ENCODE data around the gene INO80C. TPM values are rescaled to one million over a fixed set of nuclear protein-coding genes. Genes with fewer than 3 reads are reported as not detected.

INO80C gene
- total RNA-seq, 1 donor from 2014 or later, result 33.8 TPM

DNA sequence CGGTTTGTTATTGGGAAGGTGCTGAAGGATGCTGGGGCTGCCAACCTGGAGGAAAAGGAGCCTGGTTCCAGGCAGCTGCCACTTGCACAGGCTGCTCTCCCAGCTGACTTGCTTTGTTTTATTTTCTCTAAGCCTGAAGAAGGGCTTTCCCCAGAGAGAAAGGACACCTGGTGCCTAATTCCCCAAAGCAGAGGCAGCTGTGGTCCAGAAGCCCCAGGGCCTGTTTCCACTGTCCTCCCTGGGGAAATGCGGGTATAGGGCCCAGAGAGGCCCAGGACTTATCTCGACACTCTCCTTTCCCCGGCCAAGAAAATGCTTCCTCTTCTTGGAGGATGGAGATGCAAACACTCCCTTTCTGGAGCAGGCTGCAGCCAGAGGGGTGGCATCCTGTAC, 30.1 kb downstream of the INO80C start:
- H3K4me1 Mint-ChIP-seq, result no peaks in the 10 kb centered on the region
- TF ChIP-seq, protein P1, sequence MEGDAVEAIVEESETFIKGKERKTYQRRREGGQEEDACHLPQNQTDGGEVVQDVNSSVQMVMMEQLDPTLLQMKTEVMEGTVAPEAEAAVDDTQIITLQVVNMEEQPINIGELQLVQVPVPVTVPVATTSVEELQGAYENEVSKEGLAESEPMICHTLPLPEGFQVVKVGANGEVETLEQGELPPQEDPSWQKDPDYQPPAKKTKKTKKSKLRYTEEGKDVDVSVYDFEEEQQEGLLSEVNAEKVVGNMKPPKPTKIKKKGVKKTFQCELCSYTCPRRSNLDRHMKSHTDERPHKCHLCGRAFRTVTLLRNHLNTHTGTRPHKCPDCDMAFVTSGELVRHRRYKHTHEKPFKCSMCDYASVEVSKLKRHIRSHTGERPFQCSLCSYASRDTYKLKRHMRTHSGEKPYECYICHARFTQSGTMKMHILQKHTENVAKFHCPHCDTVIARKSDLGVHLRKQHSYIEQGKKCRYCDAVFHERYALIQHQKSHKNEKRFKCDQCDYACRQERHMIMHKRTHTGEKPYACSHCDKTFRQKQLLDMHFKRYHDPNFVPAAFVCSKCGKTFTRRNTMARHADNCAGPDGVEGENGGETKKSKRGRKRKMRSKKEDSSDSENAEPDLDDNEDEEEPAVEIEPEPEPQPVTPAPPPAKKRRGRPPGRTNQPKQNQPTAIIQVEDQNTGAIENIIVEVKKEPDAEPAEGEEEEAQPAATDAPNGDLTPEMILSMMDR (conservative IDR thresholded peaks at IDR 0.05), result no peak
- no peak overlapping the region for H3K4me3 Mint-ChIP-seq
- H3K27ac Mint-ChIP-seq (ENCODE audit: unreplicated experiment), result peak overlapping the region; percentile 83
- peaks cover 17% of the 10 kb centered on the region for H3K36me3 Mint-ChIP-seq (ENCODE audit: low read depth)
- H3K27me3 Mint-ChIP-seq (ENCODE audit: low read depth), result no peaks in the 10 kb centered on the region
- H3K9me3 Mint-ChIP-seq, result no peaks in the 10 kb centered on the region
- no peak for DNase-seq (ENCODE audit: low read depth, low spot score)

DNA sequence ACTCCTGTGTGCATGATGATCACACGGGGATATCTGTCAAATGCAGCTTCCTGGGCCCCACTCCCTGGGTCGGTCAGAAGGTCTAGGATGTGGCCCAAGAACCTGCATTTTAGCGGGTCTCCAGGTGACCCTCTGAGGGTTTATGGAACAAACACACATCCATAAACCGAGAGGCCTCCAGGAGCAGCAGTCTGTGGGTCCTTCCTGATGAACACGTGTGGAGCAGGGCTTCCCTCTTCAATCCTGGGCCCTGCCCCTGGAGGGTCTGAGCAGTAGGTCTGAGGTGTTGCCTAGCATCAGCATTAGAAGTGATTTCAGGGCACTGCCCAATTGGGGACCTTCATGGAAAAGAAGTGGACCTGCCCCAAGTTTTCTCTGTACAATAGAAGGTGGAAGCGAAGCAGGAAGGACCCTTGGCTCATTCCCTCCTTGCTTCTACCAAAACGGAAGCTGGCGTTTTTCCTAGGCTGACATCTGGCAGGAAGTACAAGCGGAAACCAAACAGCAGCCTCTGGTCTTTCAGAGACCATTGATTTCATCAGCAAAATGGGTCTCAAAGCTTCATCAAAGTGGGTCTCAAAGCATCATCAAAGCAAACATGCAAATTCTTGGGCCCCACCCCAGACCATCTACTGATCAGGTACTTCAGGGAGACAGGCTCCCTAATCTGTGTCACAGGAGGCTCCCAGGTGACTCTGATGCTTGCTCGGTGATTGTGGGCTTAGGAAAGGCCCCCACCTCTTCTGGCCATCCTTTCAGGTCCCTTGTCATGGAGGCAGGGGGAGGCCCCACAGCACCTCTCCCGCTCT, 30.7 kb downstream of the INO80C start:
- DNase-seq (ENCODE audit: low read depth, low spot score), result no peak
- Mint-ChIP-seq H3K27me3 (ENCODE audit: low read depth) (no peaks in the 10 kb centered on the region), H3K36me3 (ENCODE audit: low read depth) (peaks cover 17% of the 10 kb centered on the region), H3K27ac (ENCODE audit: unreplicated experiment) (no peak overlapping the region), H3K4me1 (no peaks in the 10 kb centered on the region), H3K9me3 (no peaks in the 10 kb centered on the region), H3K4me3 (no peak overlapping the region)
- TF ChIP-seq, protein P1 (conservative IDR thresholded peaks at IDR 0.05), result no peak

DNA sequence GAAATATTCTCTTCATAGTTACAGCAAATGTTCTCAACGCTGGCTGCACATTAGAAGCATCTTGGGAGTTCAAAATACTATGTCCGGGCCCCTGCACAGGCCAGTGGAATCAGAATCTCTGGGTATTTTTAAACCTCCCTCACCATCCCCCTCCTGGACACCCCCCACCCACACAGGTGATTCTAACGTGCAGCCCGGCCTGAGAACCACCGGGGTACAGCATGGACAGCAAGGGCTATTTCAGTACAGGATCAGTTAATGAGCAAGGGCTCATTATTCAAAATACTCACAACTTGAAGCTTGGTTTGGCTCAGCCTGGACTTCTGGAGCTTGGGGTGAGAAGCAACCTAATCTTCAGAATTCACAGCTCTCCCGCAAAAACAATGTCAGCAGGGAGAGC, 31.4 kb downstream of the INO80C start:
- H3K27me3 Mint-ChIP-seq (ENCODE audit: low read depth), result no peaks in the 10 kb centered on the region
- H3K27ac Mint-ChIP-seq (ENCODE audit: unreplicated experiment), result no peak overlapping the region
- H3K9me3 Mint-ChIP-seq, result no peaks in the 10 kb centered on the region
- no peaks in the 10 kb centered on the region for H3K4me1 Mint-ChIP-seq
- peaks cover 17% of the 10 kb centered on the region for H3K36me3 Mint-ChIP-seq (ENCODE audit: low read depth)
- no peak for DNase-seq (ENCODE audit: low read depth, low spot score)
- TF ChIP-seq, protein P1 (conservative IDR thresholded peaks at IDR 0.05), result no peak
- H3K4me3 Mint-ChIP-seq, result no peak overlapping the region

DNA sequence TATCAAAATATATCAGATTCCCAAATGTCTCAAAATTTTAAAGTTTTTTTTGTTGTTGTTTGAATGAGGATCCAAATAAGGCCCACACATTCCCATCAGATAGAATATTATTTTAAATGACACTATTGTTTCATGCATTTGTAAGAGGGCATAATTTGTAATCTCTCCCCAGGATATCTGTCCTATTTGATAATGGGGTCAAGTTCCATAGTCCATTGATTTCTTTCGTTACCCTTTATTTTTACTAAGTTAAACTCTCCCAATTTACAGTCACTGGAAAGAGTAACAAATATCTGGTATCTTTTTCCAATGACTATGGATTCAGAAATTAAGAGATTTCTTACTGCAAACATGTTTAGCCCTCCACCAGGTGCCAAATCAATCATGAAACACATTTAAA, 32.4 kb downstream of the INO80C start:
- TF ChIP-seq, protein P1 (conservative IDR thresholded peaks at IDR 0.05), result no peak
- Mint-ChIP-seq H3K9me3 (no peaks in the 10 kb centered on the region), H3K4me3 (no peak overlapping the region), H3K27ac (ENCODE audit: unreplicated experiment) (no peak overlapping the region), H3K4me1 (no peaks in the 10 kb centered on the region), H3K36me3 (ENCODE audit: low read depth) (peaks cover 14% of the 10 kb centered on the region), H3K27me3 (ENCODE audit: low read depth) (no peaks in the 10 kb centered on the region)
- DNase-seq (ENCODE audit: low read depth, low spot score), result no peak

DNA sequence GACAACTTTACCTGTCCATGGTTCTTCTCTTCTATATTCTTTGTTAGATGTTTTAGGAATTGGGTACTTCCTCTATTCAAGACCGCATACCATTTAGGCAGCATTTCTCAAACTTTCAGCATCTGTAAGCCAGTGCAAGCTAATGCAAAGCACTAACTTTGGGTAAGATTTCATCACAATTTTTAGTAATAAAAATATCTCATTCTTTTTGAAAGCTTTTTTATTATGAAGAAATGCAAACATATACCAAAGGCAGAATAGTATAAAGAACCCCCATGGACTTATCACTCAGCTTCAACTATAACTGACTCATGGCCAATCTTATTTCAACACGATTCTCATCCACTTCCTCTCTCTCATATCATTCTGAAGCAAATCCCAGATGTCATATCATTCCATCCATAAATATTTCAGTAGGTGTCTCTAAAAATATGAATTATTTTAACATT, 32.9 kb downstream of the INO80C start:
- Mint-ChIP-seq H3K36me3 (ENCODE audit: low read depth) (peaks cover 12% of the 10 kb centered on the region), H3K4me1 (no peaks in the 10 kb centered on the region), H3K27ac (ENCODE audit: unreplicated experiment) (no peak overlapping the region), H3K27me3 (ENCODE audit: low read depth) (no peaks in the 10 kb centered on the region), H3K9me3 (no peaks in the 10 kb centered on the region), H3K4me3 (no peak overlapping the region)
- no peak for DNase-seq (ENCODE audit: low read depth, low spot score)
- TF ChIP-seq, protein P1 (conservative IDR thresholded peaks at IDR 0.05), result no peak

All from neural crest cell (in vitro differentiated cells).